SK-N-SH treated with all-trans-retinoic acid at 6 μM for 48 hours (cell line): ENCODE data around the gene NOTCH3.

Experiments used
- ATAC-seq: fragments of 200-7000 bp; cut with Tn5 transposase; 3 replicates; pipeline ENCODE4 v1.9.1; 2020; ENCODE audit warnings: mild to moderate bottlenecking, moderate library complexity
- ARNTL ChIP-seq: fragments of 450-650 bp; formaldehyde crosslinking; IDR thresholded peaks from 2 replicates; pipeline ENCODE4 v1.5.0; 2020; ENCODE audit warnings: low read depth, mild to moderate bottlenecking, moderate library complexity, borderline replicate concordance
- BACH2 ChIP-seq: fragments of 250-450 bp; sonication (Bioruptor Pico); IDR thresholded peaks from 2 replicates; pipeline ENCODE4 v1.9.0; 2021; ENCODE audit warnings: mild to moderate bottlenecking, borderline replicate concordance
- CSDC2 ChIP-seq: fragments of 250-450 bp; sonication (Bioruptor Pico); IDR thresholded peaks from 2 replicates; pipeline ENCODE4 v1.5.0; 2020; ENCODE audit warnings: mild to moderate bottlenecking, moderate library complexity
- CSRNP3 ChIP-seq: fragments of 250-450 bp; sonication (Bioruptor Pico); IDR thresholded peaks from 2 replicates; pipeline ENCODE4 v1.5.1; 2021; ENCODE audit warnings: mild to moderate bottlenecking, moderate library complexity
- ESRRG ChIP-seq: fragments of 250-450 bp; sonication (Bioruptor Pico); IDR thresholded peaks from 2 replicates; pipeline ENCODE4 v1.6.1; 2021; ENCODE audit warnings: mild to moderate bottlenecking
- GLIS3 ChIP-seq: fragments of 250-450 bp; sonication (Bioruptor Pico); IDR thresholded peaks from 2 replicates; pipeline ENCODE4 v1.5.0; 2020; ENCODE audit warnings: mild to moderate bottlenecking, moderate library complexity
- ISL1 ChIP-seq: fragments of 250-450 bp; sonication (Bioruptor Pico); IDR thresholded peaks from 2 replicates; pipeline ENCODE4 v2.1.2; 2022; ENCODE audit warnings: mild to moderate bottlenecking, moderate library complexity
- OSR1 ChIP-seq: fragments of 250-450 bp; sonication (Bioruptor Pico); IDR thresholded peaks from 2 replicates; pipeline ENCODE4 v1.8.0; 2022; ENCODE audit warnings: moderate library complexity, mild to moderate bottlenecking, inconsistent platforms
- PATZ1 ChIP-seq: fragments of 250-450 bp; sonication (Bioruptor Pico); IDR thresholded peaks from 2 replicates; pipeline ENCODE4 v1.8.0; 2020; ENCODE audit warnings: mild to moderate bottlenecking, moderate library complexity, borderline replicate concordance
- POU6F1 ChIP-seq: fragments of 250-450 bp; sonication (Bioruptor Pico); IDR thresholded peaks from 2 replicates; pipeline ENCODE4 v1.8.0; 2021; ENCODE audit warnings: low read depth, mild to moderate bottlenecking, moderate library complexity, borderline replicate concordance
- PPARA ChIP-seq: fragments of 250-450 bp; sonication (Bioruptor Pico); IDR thresholded peaks from 2 replicates; pipeline ENCODE4 v1.5.0; 2020; ENCODE audit warnings: mild to moderate bottlenecking, borderline replicate concordance
- RARB ChIP-seq: fragments of 250-450 bp; sonication (Bioruptor Pico); IDR thresholded peaks from 2 replicates; pipeline ENCODE4 v1.8.0; 2021; ENCODE audit warnings: mild to moderate bottlenecking, moderate library complexity
- SNAI2 ChIP-seq: fragments of 250-450 bp; sonication (Bioruptor Pico); IDR thresholded peaks from 2 replicates; pipeline ENCODE4 v1.5.0; 2020; ENCODE audit warnings: mild to moderate bottlenecking, moderate library complexity
- TCF4 ChIP-seq: fragments of 250-450 bp; sonication (Bioruptor Pico); IDR thresholded peaks from 2 replicates; pipeline ENCODE4 v1.8.0; 2021; ENCODE audit warnings: mild to moderate bottlenecking, moderate library complexity, borderline replicate concordance
- TOX ChIP-seq: fragments of 250-450 bp; sonication (Bioruptor Pico); IDR thresholded peaks from 2 replicates; pipeline ENCODE4 v1.8.0; 2021; ENCODE audit warnings: mild to moderate bottlenecking, moderate library complexity, borderline replicate concordance
- TSHZ2 ChIP-seq: fragments of 250-450 bp; sonication (Bioruptor Pico); IDR thresholded peaks from 2 replicates; pipeline ENCODE4 v1.5.0; 2020; ENCODE audit warnings: mild to moderate bottlenecking, moderate library complexity
- ZC3H10 ChIP-seq: fragments of 250-450 bp; sonication (Bioruptor Pico); IDR thresholded peaks from 2 replicates; pipeline ENCODE4 v1.5.1; 2021; ENCODE audit warnings: mild to moderate bottlenecking, moderate library complexity
- ZNF565 ChIP-seq: fragments of 450-650 bp; formaldehyde crosslinking; conservative IDR thresholded peaks from 2 replicates; pipeline ENCODE4 v1.5.0; 2020; ENCODE audit warnings: low read depth, mild to moderate bottlenecking, moderate library complexity
- ZNF70 ChIP-seq: fragments of 450-650 bp; formaldehyde crosslinking; IDR thresholded peaks from 2 replicates; pipeline ENCODE4 v1.5.0; 2020; ENCODE audit warnings: mild to moderate bottlenecking, moderate library complexity
- ZNF8 ChIP-seq: fragments of 450-650 bp; formaldehyde crosslinking; IDR thresholded peaks from 2 replicates; pipeline ENCODE4 v1.5.0; 2020; ENCODE audit warnings: mild to moderate bottlenecking, moderate library complexity

The NOTCH3 gene

DNA sequence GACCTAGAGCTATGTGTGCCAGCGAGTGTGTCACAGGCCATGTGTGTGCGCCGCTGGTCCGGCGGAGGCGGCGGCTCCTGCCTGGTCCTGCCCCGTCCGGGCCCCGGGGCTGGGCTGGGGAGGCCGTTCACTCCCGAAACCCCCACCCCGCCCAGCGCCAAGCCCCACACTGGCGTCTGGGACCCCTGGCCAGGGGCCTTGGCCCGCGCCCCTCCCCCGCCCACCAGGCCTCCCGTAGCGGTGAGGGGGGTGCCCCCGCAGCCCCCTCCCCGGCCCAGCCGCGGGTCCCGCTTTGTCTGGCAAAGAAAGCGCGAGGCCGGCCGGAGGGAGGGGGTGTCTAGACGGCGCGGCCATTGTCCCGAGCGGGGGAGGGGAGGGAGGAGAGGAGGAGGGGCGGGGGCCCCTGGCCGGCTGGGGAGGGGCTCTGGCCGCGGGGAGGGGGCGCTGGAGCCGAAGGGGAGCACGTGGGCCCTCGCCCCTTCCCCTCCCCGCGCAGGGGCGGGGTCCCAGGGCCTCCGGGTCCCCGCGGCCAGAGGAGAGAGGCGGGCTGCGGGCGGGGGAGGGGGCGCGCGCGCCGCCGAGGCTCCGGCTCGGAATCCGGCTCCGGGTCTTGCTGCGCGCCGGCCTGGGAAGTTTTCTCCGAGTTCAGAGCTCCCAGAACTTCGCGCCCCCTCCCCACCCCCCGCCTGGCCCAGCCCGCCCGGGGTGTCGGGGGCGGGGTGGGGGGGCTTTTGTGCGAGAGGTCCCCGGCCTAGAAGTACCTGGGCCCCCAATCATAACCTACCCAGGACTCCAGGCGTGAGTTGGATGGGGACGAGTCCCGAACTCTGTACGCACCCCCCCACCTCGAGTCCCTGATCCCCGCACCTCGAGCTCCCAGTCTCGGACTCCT, 888 bp downstream of the NOTCH3 start:
- ATAC-seq: no peak
- no peak for TF ChIP-seq ZNF70 (CRISPR knock-in tag)
- TF ChIP-seq PATZ1: peak; percentile 59; the same call in 1 of the 2 replicates
- TF ChIP-seq, all 23 proteins: peak for 1

DNA sequence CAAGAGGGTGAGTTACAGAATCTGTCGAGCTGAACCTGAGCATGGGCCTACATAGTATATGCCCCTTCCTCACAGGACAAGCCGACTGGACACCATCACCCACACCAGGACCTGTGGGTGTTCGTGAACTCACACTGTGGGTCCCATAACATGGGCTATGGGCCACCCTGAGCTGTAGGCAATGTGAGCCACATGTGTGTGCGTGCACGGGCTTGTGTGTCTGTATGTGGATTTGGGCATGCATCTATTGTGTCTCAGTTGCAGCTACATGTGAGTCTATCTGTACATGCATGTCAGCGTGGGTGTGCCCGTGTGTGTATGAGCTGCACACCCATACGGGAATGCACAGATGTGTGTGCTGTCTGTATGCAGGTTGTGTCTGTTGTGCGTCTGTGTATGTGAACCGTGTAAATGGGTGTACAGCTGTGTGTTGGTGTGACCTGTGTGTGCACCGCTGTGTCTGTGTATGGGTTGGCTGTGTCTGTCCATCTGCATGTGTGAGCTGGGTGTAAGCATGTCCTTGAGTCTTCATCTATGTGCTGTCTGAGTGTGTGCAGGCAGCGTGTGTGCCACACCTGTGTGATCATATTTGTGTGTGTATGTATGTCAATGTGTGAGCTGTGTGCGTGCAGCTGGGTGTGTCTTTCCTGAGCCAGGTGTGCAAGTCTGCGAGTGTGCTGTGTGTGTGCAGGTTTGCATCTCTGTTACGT, 1.7 kb downstream of the NOTCH3 start:
- no peak for ATAC-seq
- no peak for TF ChIP-seq SNAI2 (CRISPR knock-in tag)
- no peak for TF ChIP-seq TOX (CRISPR knock-in tag)
- no peak for TF ChIP-seq OSR1 (CRISPR knock-in tag)
- TF ChIP-seq PATZ1: no peak
- TF ChIP-seq ZNF70 (CRISPR knock-in tag): no peak
- TF ChIP-seq CSDC2 (CRISPR knock-in tag): no peak
- no peak for TF ChIP-seq ARNTL (CRISPR knock-in tag)
- TF ChIP-seq ISL1 (CRISPR knock-in tag): no peak
- no peak for TF ChIP-seq POU6F1 (CRISPR knock-in tag)
- no peak for TF ChIP-seq GLIS3 (CRISPR knock-in tag)
- TF ChIP-seq ZC3H10 (CRISPR knock-in tag): no peak
- no peak for TF ChIP-seq BACH2 (CRISPR knock-in tag)
- no peak for TF ChIP-seq PPARA (CRISPR knock-in tag)
- no peak for TF ChIP-seq TCF4 (CRISPR knock-in tag)

DNA sequence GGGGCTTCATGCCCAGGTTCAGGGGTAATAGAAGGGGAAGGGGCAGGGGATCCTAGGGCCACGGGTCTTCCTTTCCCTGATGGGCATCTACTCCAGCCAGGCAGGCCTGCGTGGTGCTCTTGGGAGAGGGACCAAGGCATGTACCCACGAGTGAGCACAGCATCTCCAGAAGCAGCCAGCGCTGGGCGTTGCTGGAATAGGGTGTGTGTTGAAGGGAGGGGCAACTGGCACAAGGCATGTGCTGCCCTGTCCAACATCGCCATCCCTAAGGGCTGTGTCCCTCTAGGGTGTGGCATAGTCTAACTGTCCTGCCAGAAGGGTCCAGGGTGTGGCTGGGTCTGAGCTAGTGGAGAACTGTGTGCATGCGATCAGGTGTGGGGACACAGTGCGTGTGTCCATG, 2.9 kb downstream of the NOTCH3 start:
- no peak for ATAC-seq
- TF ChIP-seq ARNTL (CRISPR knock-in tag): no peak
- no peak for TF ChIP-seq ZNF70 (CRISPR knock-in tag)
- TF ChIP-seq POU6F1 (CRISPR knock-in tag): no peak
- TF ChIP-seq ZC3H10 (CRISPR knock-in tag): no peak
- TF ChIP-seq ISL1 (CRISPR knock-in tag): no peak
- TF ChIP-seq GLIS3 (CRISPR knock-in tag): no peak
- TF ChIP-seq PATZ1: no peak
- no peak for TF ChIP-seq ZNF565 (CRISPR knock-in tag)
- TF ChIP-seq RARB: no peak
- no peak for TF ChIP-seq CSRNP3
- no peak for TF ChIP-seq TCF4 (CRISPR knock-in tag)
- TF ChIP-seq BACH2 (CRISPR knock-in tag): no peak
- TF ChIP-seq PPARA (CRISPR knock-in tag): no peak
- TF ChIP-seq ZNF8 (CRISPR knock-in tag): no peak
- no peak for TF ChIP-seq SNAI2 (CRISPR knock-in tag)
- TF ChIP-seq TSHZ2 (CRISPR knock-in tag): no peak
- TF ChIP-seq ESRRG (CRISPR knock-in tag): no peak
